ENCODE data around the gene BSDC1.

The BSDC1 gene

GRCh38 chr1:32377541-32378220 is 16.6 kb downstream of the BSDC1 start:
- H3K4me1 Mint-ChIP-seq (ENCODE audit: low read depth): peaks cover 7% of the 10 kb centered on the region
- H3K27ac Mint-ChIP-seq: no peak overlapping the region
- peaks cover 96% of the 10 kb centered on the region for H3K36me3 Mint-ChIP-seq (ENCODE audit: low read depth)

DNA sequence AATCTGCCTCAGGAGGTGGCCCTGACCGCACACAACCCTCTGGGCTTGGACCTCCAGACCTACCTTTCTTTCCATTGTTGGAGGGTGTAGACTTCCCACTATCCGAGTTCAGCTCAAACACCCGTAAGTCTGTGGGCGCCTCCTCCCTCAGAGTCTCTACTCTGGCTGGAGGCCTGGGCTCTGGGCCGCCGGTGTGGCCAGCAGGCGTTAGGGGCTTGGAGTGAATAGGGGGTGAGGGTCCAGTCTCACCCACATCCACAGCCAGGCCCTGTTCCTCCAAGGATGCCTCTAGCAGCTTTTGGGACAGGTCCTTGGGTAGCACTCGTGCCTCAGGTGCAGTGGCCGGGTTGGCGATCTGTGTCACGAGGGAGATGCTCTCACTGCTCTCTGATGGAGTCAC is 18.0 kb downstream of the BSDC1 start:
- H3K27me3 Mint-ChIP-seq: no peaks in the 10 kb centered on the region
- H3K27ac Mint-ChIP-seq: no peak overlapping the region
- peaks cover 16% of the 10 kb centered on the region for H3K4me1 Mint-ChIP-seq (ENCODE audit: low read depth)
- H3K9me3 Mint-ChIP-seq: no peaks in the 10 kb centered on the region
- peaks cover 94% of the 10 kb centered on the region for H3K36me3 Mint-ChIP-seq (ENCODE audit: low read depth)
- no peak overlapping the region for H3K4me3 Mint-ChIP-seq
- no peak for DNase-seq

More at GRCh38 chr1:32377541-32378220, 16.6 kb downstream of the BSDC1 start:
- H3K4me3 Mint-ChIP-seq: no peak overlapping the region
- DNase-seq: no peak
- H3K9me3 Mint-ChIP-seq: no peaks in the 10 kb centered on the region
- no peaks in the 10 kb centered on the region for H3K27me3 Mint-ChIP-seq

DNA sequence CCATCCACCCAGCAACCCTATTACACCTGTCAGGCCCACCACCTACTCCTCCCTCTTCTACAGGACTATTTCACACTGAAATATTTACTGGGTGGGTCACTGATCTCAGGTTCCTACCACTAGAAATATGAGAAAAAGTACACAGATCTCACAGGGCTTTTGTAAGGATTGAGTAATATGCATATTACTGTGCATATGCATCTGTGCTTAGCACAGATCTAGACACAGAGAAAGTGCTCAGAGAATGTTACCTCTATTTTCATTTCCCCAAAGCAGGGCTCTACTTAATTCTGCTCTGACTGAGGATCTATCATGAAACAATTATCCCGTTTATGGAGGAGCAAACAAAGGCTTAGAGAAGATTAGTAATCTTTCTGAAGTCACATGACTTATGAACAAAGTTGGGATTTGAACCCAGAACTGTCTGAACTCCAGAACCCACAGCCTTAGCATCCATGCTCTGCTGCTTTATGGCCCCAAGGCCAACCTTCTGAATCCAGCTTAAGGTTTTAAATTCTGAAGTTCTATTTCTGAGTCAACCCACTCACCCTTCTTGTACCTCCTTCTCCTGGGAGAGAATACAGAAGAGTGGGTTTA is 20.1 kb downstream of the BSDC1 start:
- no peaks in the 10 kb centered on the region for H3K27me3 Mint-ChIP-seq
- DNase-seq: no peak
- peaks cover 79% of the 10 kb centered on the region for H3K36me3 Mint-ChIP-seq (ENCODE audit: low read depth)
- peak overlapping the region; percentile 18 for H3K27ac Mint-ChIP-seq
- H3K9me3 Mint-ChIP-seq: no peaks in the 10 kb centered on the region
- H3K4me3 Mint-ChIP-seq: no peak overlapping the region
- peaks cover 16% of the 10 kb centered on the region for H3K4me1 Mint-ChIP-seq (ENCODE audit: low read depth)

- no peak for DNase-seq
- peaks cover 16% of the 10 kb centered on the region for H3K4me1 Mint-ChIP-seq (ENCODE audit: low read depth)
- no peaks in the 10 kb centered on the region for H3K27me3 Mint-ChIP-seq
- peak overlapping the region; percentile 47 for H3K27ac Mint-ChIP-seq
- peaks cover 79% of the 10 kb centered on the region for H3K36me3 Mint-ChIP-seq (ENCODE audit: low read depth)
- H3K9me3 Mint-ChIP-seq: no peaks in the 10 kb centered on the region
- H3K4me3 Mint-ChIP-seq: no peak overlapping the region
These were observed 22.0 kb downstream of the BSDC1 start for GRCh38 chr1:32372149-32372756.

DNA sequence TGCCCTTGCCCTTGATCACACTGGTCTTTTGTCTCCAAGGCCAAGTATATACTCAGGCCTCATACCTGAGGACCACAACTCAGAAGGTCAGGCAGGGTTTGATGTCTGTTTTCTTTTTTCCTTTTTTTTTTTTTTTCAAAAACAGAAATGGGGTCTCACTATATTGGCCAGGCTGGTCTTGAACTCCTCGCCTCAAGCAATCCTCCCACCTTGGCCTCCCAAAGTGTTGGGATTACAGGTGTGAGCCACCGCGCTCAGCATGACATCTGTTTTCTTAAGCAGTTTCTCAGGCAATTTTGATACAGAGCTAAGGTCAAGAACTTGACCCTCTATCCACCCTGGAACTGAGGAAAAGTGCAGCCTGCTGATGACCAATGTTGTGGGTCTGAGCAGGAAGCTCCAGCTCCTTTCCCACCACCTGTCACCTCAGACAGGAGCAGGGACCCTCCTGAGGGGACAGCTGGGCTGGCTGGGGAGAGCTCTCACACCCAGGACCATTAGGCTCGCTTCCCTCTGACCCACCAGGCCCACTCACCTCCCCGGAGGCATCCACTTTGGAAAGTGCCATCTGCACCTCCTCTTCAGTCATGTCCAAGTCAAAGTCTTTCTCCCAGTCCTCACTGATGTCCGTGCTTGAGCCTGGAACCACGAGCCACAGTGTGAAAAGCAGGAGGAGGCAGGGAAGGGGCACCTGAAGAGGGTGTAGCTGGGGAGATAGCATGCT is 26.2 kb downstream of the BSDC1 start:
- peaks cover 15% of the 10 kb centered on the region for H3K4me1 Mint-ChIP-seq (ENCODE audit: low read depth)
- no peak overlapping the region for H3K4me3 Mint-ChIP-seq
- DNase-seq: no peak
- H3K27me3 Mint-ChIP-seq: no peaks in the 10 kb centered on the region
- no peaks in the 10 kb centered on the region for H3K9me3 Mint-ChIP-seq
- peaks cover 76% of the 10 kb centered on the region for H3K36me3 Mint-ChIP-seq (ENCODE audit: low read depth)
- no peak overlapping the region for H3K27ac Mint-ChIP-seq

GRCh38 chr1:32365445-32365844 is 28.8 kb downstream of the BSDC1 start:
- H3K27ac Mint-ChIP-seq: peak overlapping the region; percentile 63
- no peaks in the 10 kb centered on the region for H3K9me3 Mint-ChIP-seq
- DNase-seq: no peak
- peaks cover 10% of the 10 kb centered on the region for H3K4me1 Mint-ChIP-seq (ENCODE audit: low read depth)
- peaks cover 6% of the 10 kb centered on the region for H3K27me3 Mint-ChIP-seq
- H3K4me3 Mint-ChIP-seq: no peak overlapping the region
- peaks cover 72% of the 10 kb centered on the region for H3K36me3 Mint-ChIP-seq (ENCODE audit: low read depth)

GRCh38 chr1:32364836-32365235 is 29.4 kb downstream of the BSDC1 start:
- peaks cover 72% of the 10 kb centered on the region for H3K36me3 Mint-ChIP-seq (ENCODE audit: low read depth)
- peaks cover 7% of the 10 kb centered on the region for H3K27me3 Mint-ChIP-seq
- peaks cover 11% of the 10 kb centered on the region for H3K4me1 Mint-ChIP-seq (ENCODE audit: low read depth)
- H3K27ac Mint-ChIP-seq: no peak overlapping the region
- DNase-seq: no peak
- H3K4me3 Mint-ChIP-seq: no peak overlapping the region
- no peaks in the 10 kb centered on the region for H3K9me3 Mint-ChIP-seq

DNA sequence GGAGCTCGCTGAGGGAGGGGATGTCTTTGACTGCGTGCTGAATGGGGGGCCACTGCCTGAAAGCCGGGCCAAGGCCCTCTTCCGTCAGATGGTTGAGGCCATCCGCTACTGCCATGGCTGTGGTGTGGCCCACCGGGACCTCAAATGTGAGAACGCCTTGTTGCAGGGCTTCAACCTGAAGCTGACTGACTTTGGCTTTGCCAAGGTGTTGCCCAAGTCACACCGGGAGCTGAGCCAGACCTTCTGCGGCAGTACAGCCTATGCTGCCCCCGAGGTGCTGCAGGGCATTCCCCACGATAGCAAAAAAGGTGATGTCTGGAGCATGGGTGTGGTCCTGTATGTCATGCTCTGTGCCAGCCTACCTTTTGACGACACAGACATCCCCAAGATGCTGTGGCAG is 30.5 kb downstream of the BSDC1 start:
- no peak overlapping the region for H3K27ac Mint-ChIP-seq

DNA sequence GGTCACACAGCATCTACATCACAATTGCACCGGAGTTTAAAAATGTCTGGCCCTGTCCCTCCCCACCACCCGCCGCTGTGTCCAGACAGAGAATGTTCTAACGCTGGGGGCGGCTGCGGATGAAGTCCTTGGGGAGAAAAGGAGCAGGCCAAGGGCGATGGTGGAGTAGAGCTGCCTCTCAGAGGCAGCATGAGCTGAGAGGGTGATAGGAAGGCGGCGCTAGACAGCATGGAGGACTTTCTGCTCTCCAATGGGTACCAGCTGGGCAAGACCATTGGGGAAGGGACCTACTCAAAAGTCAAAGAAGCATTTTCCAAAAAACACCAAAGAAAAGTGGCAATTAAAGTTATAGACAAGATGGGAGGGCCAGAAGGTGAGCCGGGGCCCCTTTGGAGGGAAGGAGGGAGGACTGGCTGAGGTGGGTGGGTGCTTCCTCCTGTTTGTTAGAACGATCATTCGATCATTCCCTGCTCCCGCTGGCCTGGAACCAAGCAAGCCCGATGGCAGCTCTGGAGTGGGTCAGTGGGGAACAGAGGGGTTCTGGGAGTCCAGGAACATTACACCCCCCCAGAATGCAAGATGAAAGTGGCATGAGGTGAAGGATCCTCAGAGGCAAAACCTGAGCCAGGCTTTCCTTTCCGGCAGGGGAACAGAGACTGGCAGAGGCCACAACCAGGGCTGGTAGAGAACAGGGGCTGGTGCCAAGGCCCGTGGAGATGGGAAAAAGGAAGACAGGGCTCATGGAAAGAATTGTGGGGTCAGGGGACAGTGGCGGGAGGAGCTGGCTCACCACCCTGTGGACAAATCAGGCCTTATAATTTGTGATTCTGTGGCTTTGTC is 31.5 kb downstream of the BSDC1 start, which contains the start of the genes FAM229A and TSSK3:
Gene FAM229A, minus strand, starts transcription at position 12 of the 840 bp plus-strand sequence. CDS start 394 bp downstream, outside the sequence.
Gene TSSK3, plus strand, starts transcription at position 66 of the 840 bp plus-strand sequence. Its CDS starts 163 bp downstream, at position 229.
- Mint-ChIP-seq H3K27me3 (peaks cover 7% of the 10 kb centered on the region), H3K4me3 (peak within 1 kb of the TSS; percentile 4), H3K36me3 (ENCODE audit: low read depth) (peaks cover 52% of the 10 kb centered on the region), H3K4me1 (ENCODE audit: low read depth) (peaks cover 14% of the 10 kb centered on the region), H3K9me3 (no peaks in the 10 kb centered on the region), H3K27ac (no peak within 1 kb of the TSS)
- no peak for DNase-seq

More for the DNA sequence above, 30.5 kb downstream of the BSDC1 start:
- Mint-ChIP-seq H3K9me3 (no peaks in the 10 kb centered on the region), H3K27me3 (peaks cover 7% of the 10 kb centered on the region), H3K4me3 (no peak overlapping the region), H3K36me3 (ENCODE audit: low read depth) (peaks cover 62% of the 10 kb centered on the region), H3K4me1 (ENCODE audit: low read depth) (peaks cover 14% of the 10 kb centered on the region)
- DNase-seq: no peak

DNA sequence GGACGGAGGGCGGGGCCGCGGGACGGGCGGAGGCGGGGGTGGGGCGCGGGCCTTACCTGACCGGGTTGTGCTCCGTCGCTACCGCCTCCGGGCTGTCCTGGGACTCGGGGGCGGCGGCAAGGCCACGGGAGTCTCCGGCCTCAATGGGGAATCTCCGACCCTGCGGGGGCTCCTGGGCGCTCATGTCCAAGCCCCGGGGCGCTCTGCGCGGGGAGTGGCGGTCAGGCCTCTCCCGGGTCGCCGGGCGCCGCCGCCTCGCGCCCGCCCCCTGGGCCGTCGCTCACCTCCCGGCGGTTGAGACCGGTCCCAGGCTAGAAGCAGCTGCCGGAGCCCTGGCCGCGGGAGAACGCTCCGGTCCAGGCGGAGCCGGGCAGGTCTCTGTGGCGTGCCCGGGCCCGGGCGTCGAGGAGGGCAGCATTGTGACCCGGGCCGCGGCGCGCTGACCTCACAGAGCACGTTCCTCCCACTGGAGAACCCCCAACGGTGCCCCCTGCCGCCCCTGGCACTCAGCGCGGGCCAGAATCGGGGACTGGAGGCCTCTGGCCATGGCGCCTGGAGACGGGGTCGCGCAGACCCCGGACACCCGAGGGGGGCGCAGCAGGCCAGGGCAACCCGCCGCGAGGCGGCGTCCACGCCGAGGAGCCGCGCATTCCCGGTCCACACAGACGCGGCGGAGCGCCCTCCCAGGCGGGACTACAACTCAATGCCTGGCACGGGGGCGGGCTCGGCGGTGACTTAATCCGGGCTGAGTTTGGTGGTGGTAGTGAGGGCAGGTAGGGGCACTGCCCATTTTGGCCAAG is 32.4 kb downstream of the BSDC1 start:
- Mint-ChIP-seq H3K4me3 (peak overlapping the region; percentile 4), H3K4me1 (ENCODE audit: low read depth) (peaks cover 14% of the 10 kb centered on the region), H3K27me3 (peaks cover 7% of the 10 kb centered on the region), H3K36me3 (ENCODE audit: low read depth) (peaks cover 44% of the 10 kb centered on the region), H3K9me3 (no peaks in the 10 kb centered on the region), H3K27ac (no peak overlapping the region)
- DNase-seq: peak; percentile 64

DNA sequence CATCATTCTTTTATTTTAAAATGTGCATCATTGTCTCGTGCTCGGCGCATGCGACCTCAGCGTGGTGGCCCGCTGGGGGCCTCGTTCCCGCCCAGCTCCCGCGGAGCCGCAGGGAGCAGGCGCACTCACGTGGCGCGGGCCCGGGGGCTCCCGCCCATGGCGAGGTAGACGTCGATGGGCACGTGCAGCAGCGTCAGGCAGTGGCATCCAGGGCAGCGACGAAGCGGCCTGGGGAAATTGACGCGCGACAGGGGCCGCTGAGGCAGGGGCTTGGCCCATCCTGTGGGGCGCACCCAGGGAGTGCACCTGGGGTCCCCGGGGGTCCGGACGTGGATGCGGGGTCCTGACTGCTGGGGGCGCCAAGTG is 33.0 kb downstream of the BSDC1 start:
- Mint-ChIP-seq H3K9me3 (no peaks in the 10 kb centered on the region), H3K4me3 (no peak overlapping the region), H3K27me3 (peaks cover 7% of the 10 kb centered on the region), H3K36me3 (ENCODE audit: low read depth) (peaks cover 38% of the 10 kb centered on the region), H3K4me1 (ENCODE audit: low read depth) (peaks cover 14% of the 10 kb centered on the region), H3K27ac (no peak overlapping the region)
- DNase-seq: no peak

DNA sequence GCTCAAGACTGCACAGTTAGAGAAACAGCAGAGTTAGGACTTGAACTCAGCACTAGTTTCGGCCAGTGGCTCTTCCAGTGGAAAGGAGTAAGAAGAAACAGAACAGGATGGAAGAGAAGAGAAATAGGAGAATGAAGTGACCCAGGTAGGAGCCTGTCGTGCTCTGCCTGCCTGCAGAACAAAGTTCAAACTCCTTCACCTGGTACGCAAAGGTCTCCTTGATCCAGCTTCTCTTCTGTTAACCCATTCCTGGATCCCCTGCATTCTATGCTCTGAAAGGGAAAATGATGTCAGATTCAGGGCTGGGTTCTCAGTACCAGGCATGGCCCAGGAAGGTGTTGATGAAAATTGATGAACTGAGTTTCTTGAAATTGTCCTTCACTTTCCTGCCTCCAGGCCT is 35.8 kb downstream of the BSDC1 start:
- Mint-ChIP-seq H3K9me3 (no peaks in the 10 kb centered on the region), H3K36me3 (ENCODE audit: low read depth) (peaks cover 15% of the 10 kb centered on the region), H3K27ac (no peak overlapping the region), H3K27me3 (peaks cover 7% of the 10 kb centered on the region), H3K4me1 (ENCODE audit: low read depth) (peaks cover 12% of the 10 kb centered on the region), H3K4me3 (no peak overlapping the region)
- DNase-seq: no peak

DNA sequence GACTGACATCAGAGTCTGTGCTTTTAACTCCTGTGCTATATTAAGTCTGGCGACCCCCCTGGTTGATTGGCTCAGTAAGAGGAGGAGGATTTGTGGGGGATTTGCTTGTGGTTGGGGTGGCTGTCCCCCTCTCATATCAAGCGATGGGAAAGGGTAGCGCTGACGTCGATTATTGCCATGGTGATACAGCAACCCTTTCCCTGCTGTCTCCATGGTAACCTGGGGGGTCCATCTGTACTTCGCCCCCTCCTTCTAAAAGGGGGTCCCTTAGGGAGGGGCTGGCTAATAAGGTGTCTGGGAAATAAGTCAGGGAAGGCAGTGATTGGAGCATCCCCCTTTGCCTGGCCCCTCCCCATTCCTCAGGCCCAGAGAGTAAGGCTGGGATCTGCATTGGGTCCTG is 36.6 kb downstream of the BSDC1 start:
- peaks cover 12% of the 10 kb centered on the region for H3K4me1 Mint-ChIP-seq (ENCODE audit: low read depth)
- no peaks in the 10 kb centered on the region for H3K9me3 Mint-ChIP-seq
- peaks cover 8% of the 10 kb centered on the region for H3K36me3 Mint-ChIP-seq (ENCODE audit: low read depth)
- no peak overlapping the region for H3K4me3 Mint-ChIP-seq
- H3K27ac Mint-ChIP-seq: no peak overlapping the region
- DNase-seq: no peak
- peaks cover 7% of the 10 kb centered on the region for H3K27me3 Mint-ChIP-seq
